SK-N-MC (cell line): ENCODE measurements around the gene FGF13.

Experiments used
- EZH2 ChIP-seq: fragments of 200-600 bp; sonication (generic); IDR thresholded peaks from one replicate; pipeline ENCODE4 v1.6.1; 2017; ENCODE audit warnings: antibody characterized with exemption
- FOXP2 ChIP-seq: optimal IDR thresholded peaks from 2 replicates; pipeline ENCODE3; 2011; ENCODE audit warnings: mild to moderate bottlenecking, moderate library complexity; ENCODE audit not compliant: insufficient read depth; ENCODE audit errors: extremely low read length, control extremely low read depth
- POLR2AphosphoS5 ChIP-seq: IDR thresholded peaks from 2 replicates; pipeline ENCODE4 v1.6.1; 2012; ENCODE audit warnings: mild to moderate bottlenecking, low read depth, low read length, borderline replicate concordance

DNA sequence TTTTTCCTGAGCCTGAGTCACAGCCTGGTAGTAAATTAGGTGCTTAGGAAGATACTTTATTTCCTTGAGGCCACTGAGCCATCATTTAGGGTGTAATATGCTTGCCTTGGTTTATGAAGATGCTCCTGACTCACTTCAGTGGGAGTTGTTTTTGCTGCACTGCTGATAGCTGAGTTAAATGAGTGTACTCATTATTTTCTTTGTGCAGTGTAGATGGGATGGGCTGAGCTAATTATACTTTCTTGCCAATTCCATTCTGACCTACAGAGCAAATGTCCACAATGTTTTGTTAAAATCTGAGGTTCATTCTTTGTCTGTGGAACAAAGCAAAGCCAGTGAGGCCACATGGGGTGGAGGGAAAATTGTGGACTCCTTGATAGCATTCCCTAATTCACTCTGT is 60.0 kb downstream of the FGF13 start:
- no peak for TF ChIP-seq EZH2
- TF ChIP-seq POLR2AphosphoS5: no peak
- TF ChIP-seq FOXP2: no peak
